Thyroid gland (tissue), 4 donors: ENCODE results near the gene CPSF3. TPM values are rescaled to one million over a fixed set of nuclear protein-coding genes. Genes with fewer than 3 reads are reported as not detected.

Source experiments
- DNase-seq, 2 donors: peaks; one replicate each; pipeline ENCODE4 v3.0.0-alpha.2; 2019
- H3K27ac ChIP-seq, 3 donors: fragments of 200-600 bp; sonication (generic); 1 replicate in 2 of 3; 2 replicates in 1 of 3; pipeline ENCODE4 v1.5.1; 2016 to 2019; ENCODE audit warnings: mild to moderate bottlenecking in 1 of 3, moderate library complexity in 1 of 3
- H3K27me3 ChIP-seq: fragments of 200-600 bp; sonication (generic); one replicate; pipeline ENCODE4 v1.5.1; 2019
- H3K36me3 ChIP-seq, 2 donors: fragments of 200-600 bp; sonication (generic); one replicate each; pipeline ENCODE4 v1.5.1; 2016 to 2019
- H3K4me1 ChIP-seq, 2 donors: fragments of 200-600 bp; sonication (generic); one replicate each; pipeline ENCODE4 v1.5.1; 2017 to 2019
- H3K4me3 ChIP-seq, 3 donors: fragments of 200-600 bp; sonication (generic); replicated peaks in 1 of 3; 1 replicate in 2 of 3; 2 replicates in 1 of 3; pipeline ENCODE4 v1.5.1; 2016; ENCODE audit warnings: mild to moderate bottlenecking in 1 of 3
- H3K9me3 ChIP-seq: fragments of 200-600 bp; sonication (generic); one replicate; pipeline ENCODE4 v1.5.1; 2017
- POLR2A ChIP-seq, 2 donors: fragments of 450-650 bp; IDR thresholded peaks; one replicate each; pipeline ENCODE4 v1.6.1; 2017; ENCODE audit warnings: antibody characterized with exemption in 2 of 2, mild to moderate bottlenecking in 2 of 2, moderate library complexity in 1 of 2
- WGBS, 2 donors: methylation state at CpG; one replicate each; pipeline ENCODE4 v1.1.5; 2017; 5-methylcytosine and 5-hydroxymethylcytosine counted together
- intact Hi-C: fragments of 100-400 bp; cut with DNase I; formaldehyde crosslinking; loops from one replicate; pipeline ENCODE4 v1.15.1; 2023
- total RNA-seq, 4 donors: library from RNA; depleted of rRNA; stranded (reverse); fragments of >200 nt; gene quantifications; one replicate each; pipeline ENCODE4 v1.2.3, GENCODE V29; 2016
- TF ChIP-seq, protein P1 (sequence below), 6 experiments: fragments of 200-600 bp in 3 of 6; fragments of 450-650 bp in 3 of 6; sonication (generic) in 3 of 6; IDR thresholded peaks; one replicate each; pipeline ENCODE4 v1.5.1; 2016 to 2019; ENCODE audit warnings: antibody characterized with exemption in 6 of 6, mild to moderate bottlenecking in 2 of 6, inconsistent platforms in 1 of 6, moderate library complexity in 1 of 6

CPSF3 gene
- total RNA-seq, 4 donors from 2014 or later, result 21.7 to 33.6 (median 29.1) TPM

DNA sequence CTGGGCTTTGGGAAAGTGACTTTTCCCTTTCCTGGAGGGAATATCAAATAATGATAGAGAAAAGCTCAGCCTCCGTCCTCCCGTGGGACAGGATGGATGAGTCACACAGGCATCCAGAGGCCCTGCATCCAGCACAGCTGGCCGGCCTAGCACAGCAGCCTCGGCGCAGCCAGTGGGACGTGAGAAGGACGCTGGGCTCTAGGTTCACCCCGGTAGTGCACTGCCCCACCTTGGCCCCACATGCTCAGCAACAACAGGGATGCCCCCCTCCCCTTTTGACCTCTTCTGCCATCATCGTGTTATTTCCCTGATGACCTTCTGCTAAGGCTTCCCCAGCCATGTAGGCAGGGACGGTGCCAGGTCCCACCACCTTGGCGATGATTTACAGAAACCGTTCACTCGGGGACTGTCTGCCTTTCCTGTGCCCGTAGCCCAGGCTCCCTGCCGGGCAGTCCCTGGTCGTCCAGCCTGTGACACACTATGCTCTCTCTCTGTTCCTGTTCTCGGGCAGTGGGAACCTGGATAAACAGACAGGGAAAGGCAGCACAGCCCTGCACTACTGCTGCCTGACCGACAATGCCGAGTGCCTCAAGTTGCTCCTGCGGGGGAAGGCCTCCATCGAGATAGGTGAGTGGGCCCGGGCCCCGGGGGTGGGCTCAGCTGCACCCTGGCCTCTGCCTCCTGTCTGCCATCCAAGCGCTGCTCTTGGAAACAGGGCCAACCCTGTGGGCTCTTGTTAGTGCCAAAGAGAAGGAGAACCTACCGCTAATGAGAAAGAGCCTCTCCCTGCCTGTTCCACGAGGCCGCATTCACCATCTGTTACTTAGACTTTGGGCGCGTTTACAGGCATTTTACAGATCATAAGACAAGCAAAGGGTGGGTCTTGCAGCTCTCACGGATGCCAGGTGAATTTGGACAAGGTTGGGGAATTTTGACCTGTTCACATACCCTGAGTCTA lies 44.7 kb upstream of the CPSF3 start:
- Histone ChIP-seq H3K36me3 (peaks cover 6 to 14% of the 10 kb centered on the region in 2 donors), H3K27ac (peak overlapping the region; percentile 32 to 76 (median 57)), H3K4me1 (peaks cover 9 to 16% of the 10 kb centered on the region in 2 donors), H3K27me3 (no peaks in the 10 kb centered on the region), H3K9me3 (no peaks in the 10 kb centered on the region), H3K4me3 (no peak overlapping the region)
- peak in 1 of 2 donors; percentile 7 for TF ChIP-seq POLR2A (IDR thresholded peaks at IDR 0.05)
- TF ChIP-seq, protein P1, sequence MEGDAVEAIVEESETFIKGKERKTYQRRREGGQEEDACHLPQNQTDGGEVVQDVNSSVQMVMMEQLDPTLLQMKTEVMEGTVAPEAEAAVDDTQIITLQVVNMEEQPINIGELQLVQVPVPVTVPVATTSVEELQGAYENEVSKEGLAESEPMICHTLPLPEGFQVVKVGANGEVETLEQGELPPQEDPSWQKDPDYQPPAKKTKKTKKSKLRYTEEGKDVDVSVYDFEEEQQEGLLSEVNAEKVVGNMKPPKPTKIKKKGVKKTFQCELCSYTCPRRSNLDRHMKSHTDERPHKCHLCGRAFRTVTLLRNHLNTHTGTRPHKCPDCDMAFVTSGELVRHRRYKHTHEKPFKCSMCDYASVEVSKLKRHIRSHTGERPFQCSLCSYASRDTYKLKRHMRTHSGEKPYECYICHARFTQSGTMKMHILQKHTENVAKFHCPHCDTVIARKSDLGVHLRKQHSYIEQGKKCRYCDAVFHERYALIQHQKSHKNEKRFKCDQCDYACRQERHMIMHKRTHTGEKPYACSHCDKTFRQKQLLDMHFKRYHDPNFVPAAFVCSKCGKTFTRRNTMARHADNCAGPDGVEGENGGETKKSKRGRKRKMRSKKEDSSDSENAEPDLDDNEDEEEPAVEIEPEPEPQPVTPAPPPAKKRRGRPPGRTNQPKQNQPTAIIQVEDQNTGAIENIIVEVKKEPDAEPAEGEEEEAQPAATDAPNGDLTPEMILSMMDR (IDR thresholded peaks at IDR 0.05), result no peak
- WGBS, 2 donors, result 77 to 90% methylated on average over 29 to 30 of the region's 30 CpGs
- peak; percentile 33 to 36 for DNase-seq
- intact Hi-C loops, result no loop called here

DNA sequence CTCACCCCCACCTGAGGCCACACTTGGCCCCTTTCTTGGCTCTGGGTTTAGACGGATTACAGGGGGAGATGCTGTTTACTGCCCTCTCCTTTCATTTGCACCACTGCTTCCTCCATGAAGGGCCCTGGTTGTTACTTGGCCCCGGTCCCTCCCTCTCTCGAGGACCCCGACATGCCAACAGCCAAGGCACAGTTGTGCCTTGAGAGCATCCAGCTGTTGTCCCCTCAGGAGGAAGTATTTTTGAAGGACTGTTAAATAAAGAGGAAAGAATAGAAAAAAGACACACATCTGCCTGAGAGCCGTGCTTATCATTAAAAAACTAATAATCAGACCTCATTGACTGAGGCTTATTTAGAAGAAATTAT lies 44.1 kb upstream of the CPSF3 start:
- Histone ChIP-seq H3K27me3 (no peaks in the 10 kb centered on the region), H3K4me1 (peaks cover 6 to 12% of the 10 kb centered on the region in 2 donors), H3K9me3 (no peaks in the 10 kb centered on the region), H3K27ac (peak overlapping the region in 1 of 3 donors; percentile 64), H3K4me3 (no peak overlapping the region), H3K36me3 (peaks cover 6 to 14% of the 10 kb centered on the region in 2 donors)
- DNase-seq, result no peak
- TF ChIP-seq, protein P1 (IDR thresholded peaks at IDR 0.05), result no peak
- TF ChIP-seq POLR2A (IDR thresholded peaks at IDR 0.05), result no peak
- intact Hi-C loops, result no loop called here
- 89 to 98% methylated on average over 5 of the region's 5 CpGs for WGBS, 2 donors

DNA sequence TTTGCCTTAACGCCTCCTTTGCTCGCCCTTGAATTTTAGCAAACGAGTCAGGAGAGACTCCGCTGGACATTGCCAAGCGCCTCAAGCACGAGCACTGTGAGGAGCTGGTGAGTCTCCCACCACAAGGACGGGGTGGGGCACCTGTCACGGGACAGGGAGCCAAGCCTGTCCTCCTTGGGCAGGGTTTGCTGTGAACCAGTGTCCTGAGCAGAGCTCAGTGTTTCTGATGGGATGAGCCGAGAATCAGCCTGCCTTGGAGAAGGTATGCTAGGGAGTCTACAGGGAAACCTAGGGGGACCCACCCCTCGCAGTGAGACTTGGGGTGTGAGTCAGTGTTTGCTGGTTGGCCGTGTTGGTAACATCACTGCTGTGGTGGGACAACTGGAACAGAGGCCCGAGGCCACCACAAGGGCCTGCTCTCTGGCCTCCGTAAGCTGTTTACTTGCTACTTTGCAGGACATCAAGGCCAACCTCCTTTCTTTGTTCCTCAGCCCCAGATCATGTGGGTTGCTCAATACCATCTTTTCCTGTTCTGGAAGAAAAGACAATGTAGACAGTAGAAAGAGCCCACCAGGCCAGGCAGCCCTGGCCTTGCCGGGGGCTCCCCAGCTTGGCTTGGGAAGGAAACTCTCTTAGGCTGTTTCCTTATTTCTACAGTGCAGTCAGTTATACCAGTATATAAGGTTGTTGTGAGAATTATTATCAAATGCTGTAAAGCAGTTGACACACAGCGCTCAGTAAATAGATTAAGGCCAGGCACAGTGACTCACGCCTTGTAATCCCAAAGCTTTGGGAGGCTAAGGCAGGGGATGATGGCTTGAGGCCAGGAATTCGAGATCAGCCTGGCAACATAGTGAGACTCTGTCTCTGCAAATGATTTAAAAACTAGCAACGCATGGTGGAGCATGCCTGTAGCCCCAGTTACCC lies 42.5 kb upstream of the CPSF3 start:
- Histone ChIP-seq H3K4me3 (no peak overlapping the region), H3K9me3 (no peaks in the 10 kb centered on the region), H3K27ac (peak overlapping the region; percentile 4 to 37 (median 37)), H3K27me3 (no peaks in the 10 kb centered on the region), H3K4me1 (peaks cover 6 to 15% of the 10 kb centered on the region in 2 donors), H3K36me3 (peaks cover 6 to 8% of the 10 kb centered on the region in 2 donors)
- intact Hi-C loops, result no loop called here
- DNase-seq, result no peak
- TF ChIP-seq, protein P1 (IDR thresholded peaks at IDR 0.05), result no peak
- TF ChIP-seq POLR2A (IDR thresholded peaks at IDR 0.05), result no peak
- 83 to 85% methylated on average over 16 to 18 of the region's 18 CpGs for WGBS, 2 donors

DNA sequence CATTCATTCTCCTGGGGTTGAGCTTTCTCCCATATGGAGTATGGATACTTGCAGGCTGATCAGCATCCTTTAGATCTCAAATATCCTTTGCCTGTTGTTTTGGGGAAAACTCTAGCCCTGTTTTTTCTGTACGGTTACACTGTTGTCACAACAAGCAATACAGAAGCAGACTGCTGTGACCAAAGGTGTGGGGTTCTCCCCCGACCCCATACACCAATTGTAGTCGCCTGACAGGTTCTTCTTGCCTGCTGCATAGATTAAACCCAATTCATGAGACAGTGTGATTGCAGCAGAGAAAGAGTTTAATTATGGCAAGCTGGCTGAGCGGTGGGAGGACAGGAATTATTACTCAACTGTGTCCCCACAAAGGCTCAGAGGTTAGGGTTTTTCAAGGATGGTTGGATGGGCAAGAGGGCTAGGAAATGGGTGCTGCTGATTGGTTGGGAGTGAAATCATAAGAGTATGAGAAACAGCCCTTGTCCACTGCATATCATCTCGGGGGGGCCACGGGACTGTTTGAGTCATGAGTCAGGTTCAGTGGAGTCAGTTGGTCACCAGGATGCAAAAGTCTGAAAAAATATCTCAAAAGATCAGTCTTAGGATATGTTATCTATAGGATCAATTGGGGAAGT lies 40.7 kb upstream of the CPSF3 start:
- Histone ChIP-seq H3K9me3 (no peaks in the 10 kb centered on the region), H3K36me3 (peaks cover 0 to 6% of the 10 kb centered on the region in 2 donors), H3K4me1 (peaks cover 5 to 18% of the 10 kb centered on the region in 2 donors), H3K27ac (no peak overlapping the region), H3K4me3 (no peak overlapping the region), H3K27me3 (no peaks in the 10 kb centered on the region)
- 88 to 89% methylated on average over 6 of the region's 6 CpGs for WGBS, 2 donors
- intact Hi-C loops, result no loop called here
- TF ChIP-seq POLR2A (IDR thresholded peaks at IDR 0.05), result no peak
- TF ChIP-seq, protein P1 (IDR thresholded peaks at IDR 0.05), result no peak
- no peak for DNase-seq
